DMS114 treated with DMSO at 0.1 percent for 48 hours (cell line): ENCODE measurements around the gene ARL8B.

ENCODE experiments used
- DNase-seq: peaks from one replicate; lab custom pipeline; 2025; ENCODE audit not compliant: unreplicated experiment; lab: John Stamatoyannopoulos, UW

ARL8B gene

DNA sequence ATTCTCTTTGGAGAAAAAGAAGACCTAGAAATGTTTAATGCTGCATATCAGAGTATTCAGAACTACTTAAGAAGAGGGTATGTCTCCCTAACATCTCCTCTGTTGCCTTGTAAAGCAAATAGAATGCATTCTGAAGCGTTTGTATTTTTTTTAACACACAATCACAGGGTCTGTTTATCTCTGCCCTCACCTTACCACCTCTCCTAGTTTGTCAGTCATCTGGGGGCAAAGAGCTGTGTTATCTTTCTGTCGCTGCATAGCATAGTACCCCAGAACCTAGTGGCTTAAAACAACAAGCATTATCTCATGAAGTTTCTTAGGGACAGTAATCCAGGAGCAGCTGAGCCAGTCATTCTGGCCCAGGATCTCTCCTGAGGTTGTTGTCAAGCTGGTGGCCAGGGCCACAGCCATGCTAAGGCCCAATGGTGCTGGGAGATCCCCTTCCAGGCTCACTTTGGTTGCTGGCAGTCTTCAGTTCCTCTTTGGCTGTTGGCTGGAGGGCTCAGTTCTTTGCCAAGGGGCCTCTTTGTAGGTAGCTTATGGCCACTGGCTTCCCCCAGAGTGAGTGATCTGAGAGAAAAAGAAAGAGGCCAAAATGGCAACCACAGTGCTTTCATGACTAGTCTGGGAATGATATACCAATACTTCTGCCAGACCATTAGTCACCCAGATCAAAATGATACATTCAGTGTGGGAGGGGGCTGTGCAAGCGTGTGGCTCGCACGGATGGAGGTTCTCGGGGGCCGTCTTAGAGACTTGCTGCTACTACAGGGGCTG lies 83.3 kb downstream of the ARL8B start:
- DNase-seq, result no peak

GRCh38 chr3:5210926-5211325 lies 88.8 kb downstream of the ARL8B start:
- no peak for DNase-seq

- no peak for DNase-seq
Observed at GRCh38 chr3:5212628-5213573, 90.8 kb downstream of the ARL8B start.

GRCh38 chr3:5213574-5213966 lies 91.5 kb downstream of the ARL8B start:
- no peak for DNase-seq

DNA sequence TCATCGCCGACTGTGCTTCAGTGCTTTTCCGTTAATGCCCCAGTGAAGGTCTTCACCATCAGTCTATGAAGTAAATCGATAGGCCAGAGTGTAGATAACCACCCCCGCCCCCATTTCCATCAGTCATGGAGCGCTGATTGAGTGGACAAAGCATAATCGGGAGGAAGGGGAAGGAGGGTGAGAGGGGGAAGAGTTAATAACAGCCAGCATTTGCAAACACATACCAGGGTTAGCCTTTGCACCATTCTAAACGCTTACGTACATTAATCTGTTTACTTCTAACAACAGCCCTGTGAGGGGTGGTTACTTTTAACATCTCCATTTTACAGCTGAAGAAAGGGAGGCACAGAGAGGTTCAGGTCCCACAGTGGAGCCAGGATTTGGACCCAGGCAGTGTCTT lies 92.3 kb downstream of the ARL8B start:
- DNase-seq, result no peak

DNA sequence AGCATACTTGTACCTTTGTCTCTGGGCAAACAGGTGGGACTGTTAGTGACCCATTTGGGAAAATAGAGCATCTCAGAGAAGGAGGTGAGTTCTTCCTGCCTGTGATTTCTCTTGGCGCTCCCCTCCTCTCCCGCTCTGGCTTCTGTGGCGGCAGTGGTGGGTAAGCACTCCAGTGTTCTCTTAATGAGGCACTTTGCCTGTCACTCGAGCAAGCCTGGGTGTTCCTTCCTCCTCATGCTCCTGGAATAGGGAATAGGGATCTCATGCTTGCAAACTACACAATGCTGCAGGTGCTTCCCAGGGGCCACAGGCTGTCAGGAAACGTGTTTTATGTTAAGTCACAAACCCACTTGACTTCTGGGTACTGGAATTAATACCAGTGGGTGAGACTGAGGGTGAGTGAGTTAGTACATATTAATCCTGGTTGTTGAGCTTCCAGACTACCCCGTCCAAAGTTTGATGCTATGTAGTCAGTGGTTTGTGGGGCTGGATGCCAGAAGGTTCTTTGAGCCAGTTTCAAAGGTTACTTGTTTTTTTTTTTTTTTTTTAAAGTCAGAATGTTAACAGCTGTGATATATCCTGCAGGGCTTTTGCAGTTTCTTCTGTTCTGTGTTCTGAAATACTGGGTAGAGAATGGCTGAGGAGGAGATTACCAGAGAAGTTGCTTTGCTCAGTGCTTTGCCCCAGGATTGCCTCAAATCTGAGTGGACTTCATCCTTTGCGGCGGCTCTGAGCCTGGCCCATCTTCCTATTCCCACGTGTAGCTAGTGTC lies 95.9 kb downstream of the ARL8B start:
- DNase-seq, result no peak

- no peak for DNase-seq
Observed at GRCh38 chr3:5218815-5219214, 96.7 kb downstream of the ARL8B start.

DNA sequence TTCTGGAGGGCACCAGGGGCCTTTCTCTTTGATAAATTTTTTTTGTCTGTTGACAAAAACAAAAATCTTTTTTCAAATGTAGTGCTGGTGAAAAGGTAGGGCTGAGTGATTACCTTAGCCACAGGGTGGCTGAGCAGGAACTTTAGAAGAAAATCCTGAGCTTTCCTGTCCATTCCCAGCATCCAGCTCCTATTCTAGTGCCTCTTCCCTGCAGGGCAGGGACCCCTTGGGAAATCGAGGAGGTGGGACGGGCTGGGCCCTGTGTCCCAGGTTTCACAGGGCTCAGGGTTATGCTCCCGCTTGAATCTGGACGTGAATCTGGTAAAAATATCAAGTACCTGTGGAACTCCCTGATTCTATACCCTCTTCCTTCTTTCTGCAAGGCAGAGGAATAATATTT lies 97.1 kb downstream of the ARL8B start:
- no peak for DNase-seq

GRCh38 chr3:5220193-5220592 lies 98.1 kb downstream of the ARL8B start:
- no peak for DNase-seq

DNA sequence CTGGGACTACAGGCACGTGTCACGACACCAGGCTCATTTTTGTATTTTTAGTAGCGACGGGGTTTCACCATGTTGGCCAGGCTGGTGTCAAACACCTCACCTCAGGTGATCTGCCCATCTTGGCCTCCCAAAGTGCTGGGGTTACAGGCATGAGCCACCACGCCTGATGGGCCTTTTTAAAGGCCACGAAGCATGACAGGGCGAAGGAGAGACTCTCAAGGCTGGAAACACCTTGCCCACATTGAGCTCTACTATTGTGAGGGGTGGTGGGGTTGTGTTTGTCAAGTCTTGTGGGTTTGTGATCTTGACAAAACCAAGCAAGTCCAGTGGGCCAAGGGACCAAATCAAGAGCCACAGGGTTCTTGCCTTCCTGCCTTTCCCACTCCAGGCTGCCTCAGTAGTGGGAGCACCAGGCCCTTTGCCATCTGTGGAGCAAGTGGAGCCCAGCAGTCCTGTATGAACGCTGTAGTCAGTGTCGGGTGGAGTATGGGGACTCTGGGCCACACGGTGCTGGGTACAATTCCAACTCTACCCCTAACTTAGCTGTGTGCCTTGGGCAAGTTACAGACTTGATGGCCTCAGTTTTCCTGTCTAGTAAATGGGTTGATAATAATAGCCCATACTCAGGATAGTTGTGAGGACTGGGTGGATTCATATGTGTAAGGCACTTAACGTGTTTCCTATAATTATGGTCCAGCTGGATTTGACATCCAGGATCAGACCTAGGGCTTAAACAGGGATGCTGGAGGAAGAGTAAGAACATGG lies 98.8 kb downstream of the ARL8B start:
- DNase-seq, result no peak

DNA sequence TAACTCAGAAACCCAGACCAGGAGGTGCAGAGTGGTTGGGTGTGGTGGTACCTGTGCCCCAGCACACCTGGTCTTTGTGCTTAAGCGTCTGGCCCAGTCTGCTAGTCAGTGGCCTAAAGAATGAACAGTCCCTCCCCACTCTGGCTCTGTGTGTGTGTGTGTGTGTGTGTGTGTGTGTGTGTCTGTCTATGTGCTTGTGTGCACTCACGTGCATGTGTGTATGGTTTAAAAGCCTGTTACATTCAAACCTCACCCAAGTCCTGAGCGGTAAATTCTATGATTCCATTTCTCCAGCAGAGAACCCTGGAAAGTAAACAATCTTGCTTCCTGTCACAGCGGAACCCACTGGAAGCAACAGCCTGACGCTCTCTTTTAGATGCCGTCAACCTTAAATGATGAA lies 99.6 kb downstream of the ARL8B start:
- no peak for DNase-seq

- DNase-seq, result no peak
Observed at GRCh38 chr3:5222283-5223005, 100.4 kb downstream of the ARL8B start.

DNA sequence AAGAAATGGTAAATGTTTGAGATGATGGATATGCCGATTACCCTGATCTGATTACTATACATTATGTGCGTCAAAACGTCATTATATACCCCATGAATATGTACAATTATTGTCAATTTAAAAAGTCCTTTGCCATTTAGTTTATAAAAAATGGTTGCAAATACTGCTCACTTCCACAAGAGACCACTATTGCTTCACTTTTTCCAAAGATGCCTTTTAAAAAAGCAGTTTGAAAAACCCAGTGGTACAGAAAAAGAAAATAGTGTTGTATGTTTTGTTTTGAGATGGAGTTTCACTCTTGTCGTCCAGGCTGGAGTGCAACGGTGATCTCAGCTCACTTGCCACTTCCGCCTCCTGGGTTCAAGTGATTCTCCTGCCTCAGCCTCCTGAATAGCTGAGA lies 104.7 kb downstream of the ARL8B start:
- peak; percentile 16 for DNase-seq

DNA sequence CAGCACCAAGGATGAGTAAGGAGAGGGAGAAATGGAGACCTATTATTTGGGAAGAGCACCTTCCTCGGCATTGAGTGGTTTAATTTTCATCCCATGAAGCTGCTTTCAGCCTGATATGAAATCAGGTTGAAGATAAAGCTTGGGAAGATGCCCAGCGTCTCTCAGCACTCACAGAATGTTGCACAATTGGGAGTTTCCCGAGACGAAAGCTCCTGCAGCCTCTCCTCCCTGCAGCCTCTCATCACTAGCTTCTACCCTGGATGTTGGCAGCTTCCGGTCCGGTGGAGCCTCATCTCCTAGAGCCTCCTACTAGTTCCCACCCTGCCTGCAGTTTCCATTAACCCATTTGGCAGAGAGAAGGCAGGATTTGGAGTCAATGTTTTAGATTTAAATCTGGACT lies 105.7 kb downstream of the ARL8B start:
- no peak for DNase-seq

DNA sequence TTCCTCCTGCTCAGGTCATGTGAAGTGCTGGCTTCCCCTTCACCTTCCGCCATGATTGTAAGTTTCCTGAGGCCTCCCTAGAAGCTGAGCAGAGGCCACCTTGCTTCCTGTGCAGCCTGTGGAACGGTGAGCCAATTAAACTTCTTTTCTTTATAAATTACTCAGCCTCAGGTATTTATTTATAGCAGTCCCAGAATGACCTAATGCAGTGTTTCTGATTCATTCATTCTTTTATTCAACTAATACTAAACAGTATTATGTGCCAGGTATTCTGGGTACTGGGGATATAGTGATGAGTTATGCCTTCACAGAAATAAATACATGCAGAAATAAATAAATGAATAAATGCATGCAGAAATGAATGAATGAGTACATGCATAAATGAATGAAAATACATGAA lies 107.3 kb downstream of the ARL8B start:
- no peak for DNase-seq
